ENCODE results near the gene PDZD2. TPM values are rescaled to one million over a fixed set of nuclear protein-coding genes. Genes with fewer than 3 reads are reported as not detected.

The PDZD2 gene
- total RNA-seq, 1 experiment from 2014 or later = 0.37 TPM

DNA sequence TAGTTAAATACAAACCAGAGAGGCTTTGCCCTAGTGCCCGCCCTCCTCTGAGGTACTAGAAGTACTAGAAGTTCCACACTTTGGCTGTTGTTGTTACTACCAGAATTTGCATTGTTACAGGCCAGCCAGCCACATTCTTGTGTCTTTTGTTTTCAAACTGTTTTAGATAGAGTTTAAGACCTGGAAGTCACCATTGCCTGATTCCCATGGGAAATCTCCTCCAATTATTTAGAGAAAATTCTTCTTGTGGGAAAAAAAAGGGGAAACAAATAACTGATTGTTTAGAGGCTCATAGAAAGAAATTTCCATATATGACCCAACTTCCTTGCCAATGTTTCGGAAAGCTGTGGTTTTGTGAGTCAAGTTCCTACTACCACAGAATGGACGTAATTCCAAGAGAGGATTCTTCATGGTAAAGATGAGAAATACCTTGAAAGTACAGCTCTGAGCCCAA, 282.9 kb downstream of the PDZD2 start:
- Histone ChIP-seq H3K9me2 (ENCODE audit: insufficient read depth) (no peaks in the 10 kb centered on the region), H3K4me2 (ENCODE audit: low read length) (no peak overlapping the region), H3K27ac (ENCODE audit: low read depth, low read length) (no peak overlapping the region), H3K79me2 (ENCODE audit: insufficient read depth, low read length) (no peaks in the 10 kb centered on the region), H3K9ac (ENCODE audit: low read length) (no peak overlapping the region), H4K20me1 (ENCODE audit: insufficient read depth) (no peaks in the 10 kb centered on the region), H3K36me3 (ENCODE audit: control insufficient read depth in 1 of 2, insufficient read depth in 2 of 2, low read length in 2 of 2) (no peaks in the 10 kb centered on the region), H3K27me3 (ENCODE audit: insufficient read depth, low read length) (no peaks in the 10 kb centered on the region), H3K4me3 (replicated peaks in 1 of 2; ENCODE audit: low read depth in 1 of 2, low read length in 2 of 2) (no peak overlapping the region), H2AFZ (ENCODE audit: low read depth, low read length, poor library complexity, severe bottlenecking) (no peak overlapping the region), H3K9me3 (ENCODE audit: control insufficient read depth in 1 of 2, insufficient read depth in 1 of 2, low read depth in 1 of 2, low read length in 2 of 2) (no peaks in the 10 kb centered on the region), H3K4me1 (ENCODE audit: control insufficient read depth in 1 of 2, insufficient read depth in 2 of 2, low read length in 2 of 2) (no peaks in the 10 kb centered on the region)
- ATAC-seq = no peak
- no TSS peak for BruUV-seq (replicated peaks)
- no peak for DNase-seq (ENCODE audit: low read depth, low spot score)
- TF ChIP-seq RAD21 (IDR thresholded peaks at IDR 0.05; ENCODE audit: low read depth) (no peak), SIN3A (IDR thresholded peaks at IDR 0.05; ENCODE audit: low read depth) (no peak), CEBPB (IDR thresholded peaks at IDR 0.05; ENCODE audit: low read depth) (no peak), FOSL1 (IDR thresholded peaks at IDR 0.05; ENCODE audit: low read depth) (no peak)
- TF ChIP-seq, protein P1, sequence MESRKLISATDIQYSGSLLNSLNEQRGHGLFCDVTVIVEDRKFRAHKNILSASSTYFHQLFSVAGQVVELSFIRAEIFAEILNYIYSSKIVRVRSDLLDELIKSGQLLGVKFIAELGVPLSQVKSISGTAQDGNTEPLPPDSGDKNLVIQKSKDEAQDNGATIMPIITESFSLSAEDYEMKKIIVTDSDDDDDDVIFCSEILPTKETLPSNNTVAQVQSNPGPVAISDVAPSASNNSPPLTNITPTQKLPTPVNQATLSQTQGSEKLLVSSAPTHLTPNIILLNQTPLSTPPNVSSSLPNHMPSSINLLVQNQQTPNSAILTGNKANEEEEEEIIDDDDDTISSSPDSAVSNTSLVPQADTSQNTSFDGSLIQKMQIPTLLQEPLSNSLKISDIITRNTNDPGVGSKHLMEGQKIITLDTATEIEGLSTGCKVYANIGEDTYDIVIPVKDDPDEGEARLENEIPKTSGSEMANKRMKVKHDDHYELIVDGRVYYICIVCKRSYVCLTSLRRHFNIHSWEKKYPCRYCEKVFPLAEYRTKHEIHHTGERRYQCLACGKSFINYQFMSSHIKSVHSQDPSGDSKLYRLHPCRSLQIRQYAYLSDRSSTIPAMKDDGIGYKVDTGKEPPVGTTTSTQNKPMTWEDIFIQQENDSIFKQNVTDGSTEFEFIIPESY (IDR thresholded peaks at IDR 0.05; ENCODE audit: extremely low read depth, insufficient replicate concordance, low read length) = no peak
- TF ChIP-seq, protein P2, sequence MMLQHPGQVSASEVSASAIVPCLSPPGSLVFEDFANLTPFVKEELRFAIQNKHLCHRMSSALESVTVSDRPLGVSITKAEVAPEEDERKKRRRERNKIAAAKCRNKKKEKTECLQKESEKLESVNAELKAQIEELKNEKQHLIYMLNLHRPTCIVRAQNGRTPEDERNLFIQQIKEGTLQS (IDR thresholded peaks at IDR 0.05) = no peak
- TF ChIP-seq, protein P3, sequence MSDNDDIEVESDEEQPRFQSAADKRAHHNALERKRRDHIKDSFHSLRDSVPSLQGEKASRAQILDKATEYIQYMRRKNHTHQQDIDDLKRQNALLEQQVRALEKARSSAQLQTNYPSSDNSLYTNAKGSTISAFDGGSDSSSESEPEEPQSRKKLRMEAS (IDR thresholded peaks at IDR 0.05) = no peak
- CTCF ChIA-PET = no interaction called here
- intact Hi-C loops (cut with micrococcal nuclease) = no loop called here
- POLR2A ChIA-PET = no interaction called here
- RAD21 ChIA-PET (ENCODE audit: low non-redundant PET in 1 of 2, low total read pairs in 2 of 2, uncharacterized antibody in 2 of 2, unreplicated experiment in 2 of 2) = no interaction called here

DNA sequence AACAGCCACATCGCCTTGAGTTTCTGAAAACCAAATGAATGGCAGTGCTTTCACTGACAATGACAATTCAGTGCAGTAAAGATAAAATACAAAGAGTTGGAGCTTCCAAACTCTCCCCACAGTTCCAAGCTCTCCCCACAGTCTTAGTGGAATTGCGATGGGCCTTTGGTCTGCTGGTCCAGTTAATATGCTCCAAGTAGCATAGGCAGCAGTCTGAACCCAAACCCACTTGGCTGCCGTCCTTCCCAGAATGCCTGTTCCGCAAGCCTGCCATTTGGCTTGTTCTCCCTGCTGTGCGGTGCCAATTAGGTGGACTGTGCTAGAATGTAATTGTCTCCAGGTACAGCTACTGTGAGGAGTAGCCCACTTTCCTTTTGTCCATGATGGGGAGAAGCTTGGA, 285.1 kb downstream of the PDZD2 start:
- ChIA-PET CTCF (no interaction called here), POLR2A (no interaction called here), RAD21 (ENCODE audit: low non-redundant PET in 1 of 2, low total read pairs in 2 of 2, uncharacterized antibody in 2 of 2, unreplicated experiment in 2 of 2) (no interaction called here)
- BruUV-seq (replicated peaks) = no TSS peak
- Histone ChIP-seq H3K27ac (ENCODE audit: low read depth, low read length) (no peak overlapping the region), H3K9me3 (ENCODE audit: control insufficient read depth in 1 of 2, insufficient read depth in 1 of 2, low read depth in 1 of 2, low read length in 2 of 2) (no peaks in the 10 kb centered on the region), H3K27me3 (ENCODE audit: insufficient read depth, low read length) (no peaks in the 10 kb centered on the region), H3K4me1 (ENCODE audit: control insufficient read depth in 1 of 2, insufficient read depth in 2 of 2, low read length in 2 of 2) (peaks cover 0 to under 1% of the 10 kb centered on the region in 2 experiments; a peak in 2 of 4 replicates), H3K4me2 (ENCODE audit: low read length) (no peak overlapping the region), H3K4me3 (replicated peaks in 1 of 2; ENCODE audit: low read depth in 1 of 2, low read length in 2 of 2) (no peak overlapping the region), H3K79me2 (ENCODE audit: insufficient read depth, low read length) (no peaks in the 10 kb centered on the region), H3K9ac (ENCODE audit: low read length) (no peak overlapping the region), H4K20me1 (ENCODE audit: insufficient read depth) (no peaks in the 10 kb centered on the region), H2AFZ (ENCODE audit: low read depth, low read length, poor library complexity, severe bottlenecking) (no peak overlapping the region), H3K9me2 (ENCODE audit: insufficient read depth) (no peaks in the 10 kb centered on the region), H3K36me3 (ENCODE audit: control insufficient read depth in 1 of 2, insufficient read depth in 2 of 2, low read length in 2 of 2) (no peaks in the 10 kb centered on the region)
- DNase-seq (ENCODE audit: low read depth, low spot score) = no peak
- no peak for TF ChIP-seq POLR2A (IDR thresholded peaks at IDR 0.05; ENCODE audit: borderline replicate concordance, extremely low read depth, insufficient read depth, insufficient read length)
- no peak for TF ChIP-seq TCF7L2 (IDR thresholded peaks at IDR 0.05; ENCODE audit: borderline replicate concordance, extremely low read depth, insufficient read depth, insufficient read length)
- no peak for TF ChIP-seq EZH2 (IDR thresholded peaks at IDR 0.05)
- TF ChIP-seq, protein P3 (IDR thresholded peaks at IDR 0.05) = no peak
- TF ChIP-seq SRF (IDR thresholded peaks at IDR 0.05; ENCODE audit: low read depth) = no peak
- no peak for TF ChIP-seq ZNF274 (IDR thresholded peaks at IDR 0.05; ENCODE audit: low read depth, low read length)
- ATAC-seq = no peak
- intact Hi-C loops (cut with micrococcal nuclease) = no loop called here
